IgD-negative memory B cell (primary cell): ENCODE measurements around the gene SLC2A14. TPM values are rescaled to one million over a fixed set of nuclear protein-coding genes. Genes with fewer than 3 reads are reported as not detected.
A peak's percentile ranks its signal among the peaks of the same experiment; 100 is the strongest.
"Not testable (repeated sequence)": the region's sequence is repeated elsewhere in the genome, so short reads cannot be mapped to it uniquely, and the experiment has no call there.

Experiments used
- H3K27ac Mint-ChIP-seq, 3 donors: one replicate each; pipeline ENCODE4 v1.8.0; 2020 to 2022; ENCODE audit warnings: mild to moderate bottlenecking in 3 of 3, mixed read lengths in 3 of 3, moderate library complexity in 1 of 3
- H3K27me3 Mint-ChIP-seq: one replicate; pipeline ENCODE4 v1.8.0; 2021; ENCODE audit warnings: mixed read lengths
- H3K36me3 Mint-ChIP-seq: one replicate; pipeline ENCODE4 v1.8.0; 2020; ENCODE audit warnings: mild to moderate bottlenecking, mixed read lengths
- H3K4me1 Mint-ChIP-seq, 3 donors: one replicate each; pipeline ENCODE4 v1.8.0; 2020 to 2022; ENCODE audit warnings: mixed read lengths in 3 of 3, mild to moderate bottlenecking in 1 of 3
- H3K4me3 Mint-ChIP-seq, 4 donors: one replicate each; pipeline ENCODE4 v1.8.0; 2020 to 2022; ENCODE audit warnings: mild to moderate bottlenecking in 4 of 4, mixed read lengths in 4 of 4, moderate library complexity in 3 of 4
- H3K9me3 Mint-ChIP-seq, 3 donors: one replicate each; pipeline ENCODE4 v1.8.0; 2020 to 2021; ENCODE audit warnings: mixed read lengths in 3 of 3, mild to moderate bottlenecking in 1 of 3
- polyA plus RNA-seq: library from polyadenylated mRNA; unstranded; fragments of 300-500 nt; fragmentation: Illumina TruSeq; gene quantifications from one replicate; pipeline ENCODE4 v1.2.3, GENCODE V29; 2021

Gene SLC2A14
- polyA plus RNA-seq, 1 donor from 2014 or later, result not detected

DNA sequence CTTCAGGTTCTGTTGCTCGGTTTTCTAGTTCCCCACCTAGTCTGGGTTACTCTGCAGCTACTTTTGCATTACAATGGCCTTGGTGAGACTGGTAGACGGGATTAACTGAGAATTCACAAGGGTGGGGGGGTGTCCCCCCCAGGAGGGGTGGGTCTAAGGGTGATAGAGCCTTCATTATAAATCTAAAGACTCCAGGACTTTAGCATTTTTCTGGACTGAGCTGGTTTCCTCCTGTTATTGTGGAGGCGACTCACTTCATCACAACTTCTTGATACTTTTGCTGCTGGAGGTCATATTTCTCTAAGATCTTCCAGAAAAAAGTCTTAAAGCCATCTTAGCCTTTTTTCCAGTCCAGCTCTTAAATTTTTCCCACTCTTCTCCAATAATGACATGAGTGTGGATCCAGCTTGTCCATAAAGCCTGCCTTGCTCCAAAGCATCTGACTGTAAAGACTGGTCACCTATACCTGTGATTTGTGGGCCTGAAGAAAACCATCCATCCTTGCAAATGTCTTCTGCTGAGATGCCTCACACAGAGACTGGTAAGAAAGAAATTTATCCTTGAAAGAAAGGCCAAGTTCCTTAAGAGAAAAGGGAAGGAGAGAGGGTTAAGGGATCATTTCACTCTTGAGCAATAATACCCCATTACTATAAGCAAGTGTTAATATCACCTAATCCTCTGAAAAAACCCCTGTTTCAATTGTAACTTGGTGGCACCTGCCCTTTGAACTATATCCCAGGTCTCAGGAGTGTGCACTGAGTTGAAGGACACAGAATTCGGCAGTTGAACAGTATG lies 19.7 kb upstream of the SLC2A14 start:
- Mint-ChIP-seq H3K36me3 (no peaks in the 10 kb centered on the region), H3K9me3 (no peaks in the 10 kb centered on the region), H3K27me3 (no peaks in the 10 kb centered on the region), H3K27ac (peak overlapping the region in 1 of 3 donors; percentile 47), H3K4me3 (no peak overlapping the region), H3K4me1 (peaks cover 0 to 1% (median 1%) of the 10 kb centered on the region in 3 donors)

- Mint-ChIP-seq H3K36me3 (no peaks in the 10 kb centered on the region), H3K27me3 (peaks cover 3% of the 10 kb centered on the region), H3K4me3 (no peak overlapping the region), H3K9me3 (no peaks in the 10 kb centered on the region), H3K4me1 (peaks cover 0 to 5% (median 3%) of the 10 kb centered on the region in 3 donors), H3K27ac (no peak overlapping the region)
Measured at GRCh38 chr12:7884689-7885088, 12.0 kb upstream of the SLC2A14 start.

GRCh38 chr12:7881736-7882120 lies 9.0 kb upstream of the SLC2A14 start:
- H3K36me3 Mint-ChIP-seq, H3K4me3 Mint-ChIP-seq, H3K27me3 Mint-ChIP-seq, H3K27ac Mint-ChIP-seq, H3K4me1 Mint-ChIP-seq, H3K9me3 Mint-ChIP-seq: not testable (repeated sequence)

DNA sequence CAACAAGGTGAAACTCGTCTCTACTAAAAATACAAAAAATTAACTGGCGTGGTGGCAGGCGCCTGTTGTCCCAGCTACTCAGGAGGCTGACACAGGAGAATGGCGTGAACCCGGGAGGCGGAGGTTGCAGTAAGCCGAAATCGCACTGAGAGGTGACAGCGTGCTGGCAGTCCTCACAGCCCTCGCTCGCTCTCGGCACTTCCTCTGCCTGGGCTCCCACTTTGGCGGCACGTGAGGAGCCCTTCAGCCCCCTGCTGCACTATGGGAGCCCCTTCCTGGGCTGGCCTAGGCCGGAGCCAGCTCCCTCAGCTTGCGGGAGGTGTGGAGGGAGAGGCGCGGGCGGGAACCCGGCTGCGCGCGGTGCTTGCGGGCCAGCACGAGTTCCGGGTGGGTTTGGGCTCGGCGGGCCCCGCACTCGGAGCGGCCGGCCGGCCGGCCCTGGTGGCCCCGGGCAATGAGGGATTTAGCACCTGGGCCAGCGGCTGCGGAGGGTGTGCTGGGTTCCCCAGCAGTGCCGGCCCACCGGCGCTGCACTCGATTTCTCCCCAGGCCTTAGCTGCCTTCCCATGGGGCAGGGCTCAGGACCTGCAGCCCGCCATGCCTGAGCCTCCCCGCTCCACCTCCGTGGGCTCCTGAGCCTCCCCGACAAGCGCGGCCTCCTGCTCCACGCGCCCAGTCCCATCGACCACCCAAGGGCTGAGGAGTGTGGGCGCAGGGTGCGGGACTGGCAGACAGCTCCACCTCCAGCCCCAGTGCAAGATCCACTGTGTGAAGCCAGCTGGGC lies 8.4 kb upstream of the SLC2A14 start:
- not testable (repeated sequence) for H3K27me3 Mint-ChIP-seq, H3K27ac Mint-ChIP-seq, H3K36me3 Mint-ChIP-seq, H3K4me1 Mint-ChIP-seq, H3K9me3 Mint-ChIP-seq, H3K4me3 Mint-ChIP-seq

- Mint-ChIP-seq H3K27ac (no peak overlapping the region), H3K9me3 (no peaks in the 10 kb centered on the region), H3K4me1 (no peaks in the 10 kb centered on the region), H3K4me3 (no peak overlapping the region), H3K36me3 (no peaks in the 10 kb centered on the region), H3K27me3 (peaks cover 5% of the 10 kb centered on the region)
Measured at GRCh38 chr12:7879246-7879645, 6.5 kb upstream of the SLC2A14 start.

DNA sequence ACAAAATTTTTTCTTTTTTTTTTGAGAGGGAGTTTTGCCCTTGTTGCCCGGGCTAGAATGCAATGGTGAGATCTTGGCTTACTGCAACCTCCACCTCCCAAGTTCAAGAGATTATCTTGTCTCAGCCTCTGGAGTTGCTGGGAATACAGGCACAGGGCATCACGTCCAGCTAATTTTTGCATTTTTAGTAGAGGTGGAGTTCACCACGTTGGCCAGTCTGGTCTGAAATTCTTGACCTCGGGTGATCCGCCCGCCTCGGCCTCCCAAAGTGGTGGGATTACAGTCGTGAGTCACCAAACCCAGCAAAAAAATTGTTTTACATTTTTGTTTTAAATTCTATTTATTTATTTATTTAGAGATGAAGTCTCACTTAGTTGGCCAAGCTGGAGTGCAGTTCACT lies 4.7 kb upstream of the SLC2A14 start:
- Mint-ChIP-seq H3K36me3 (no peaks in the 10 kb centered on the region), H3K27ac (no peak overlapping the region), H3K27me3 (peaks cover 13% of the 10 kb centered on the region), H3K4me1 (no peaks in the 10 kb centered on the region), H3K9me3 (no peaks in the 10 kb centered on the region), H3K4me3 (no peak overlapping the region)

DNA sequence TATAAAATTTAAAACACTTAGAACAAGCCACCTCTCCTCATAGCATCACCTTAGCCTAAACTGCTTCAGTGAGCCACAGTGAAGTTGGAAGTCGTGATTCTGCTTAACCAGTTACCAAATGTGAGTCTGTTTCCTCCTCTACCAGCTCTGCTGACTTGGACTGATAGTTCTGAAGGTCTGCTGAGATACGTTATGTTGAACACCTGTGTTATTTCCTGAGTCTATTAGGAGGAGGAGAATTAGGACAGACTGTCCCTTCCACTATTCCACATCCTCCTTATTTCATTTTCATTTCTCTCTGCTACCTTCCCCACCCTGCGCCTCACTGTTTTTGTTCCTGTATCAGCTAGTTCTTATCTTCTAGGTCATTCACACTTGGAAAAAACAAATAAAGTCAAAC lies 2.4 kb downstream of the SLC2A14 start:
- Mint-ChIP-seq H3K27me3 (peaks cover 25% of the 10 kb centered on the region), H3K36me3 (no peaks in the 10 kb centered on the region), H3K27ac (no peak overlapping the region), H3K4me3 (no peak overlapping the region), H3K9me3 (no peaks in the 10 kb centered on the region), H3K4me1 (peaks cover 0 to 3% (median 0%) of the 10 kb centered on the region in 3 donors)

DNA sequence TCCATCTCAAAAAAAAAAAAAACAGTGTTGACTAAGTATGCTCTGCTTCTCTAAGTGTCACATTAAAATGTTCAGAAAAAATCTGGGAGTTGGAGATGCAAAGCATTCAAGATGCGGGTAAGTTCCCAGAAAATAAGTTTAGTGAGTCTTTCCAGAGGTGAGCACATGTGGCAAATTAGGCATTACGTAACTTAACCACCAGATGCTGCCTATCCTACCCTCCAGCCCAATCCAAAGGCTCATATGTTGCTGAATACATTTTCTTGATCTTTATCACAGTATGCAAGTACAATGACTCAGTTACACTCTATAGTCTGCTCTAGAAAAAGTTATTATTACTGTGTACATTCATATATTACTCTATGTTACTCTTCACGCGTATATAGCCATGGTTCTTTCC lies 3.6 kb downstream of the SLC2A14 start:
- Mint-ChIP-seq H3K4me3 (no peak overlapping the region), H3K4me1 (peaks cover 0 to 3% (median 0%) of the 10 kb centered on the region in 3 donors), H3K9me3 (no peaks in the 10 kb centered on the region), H3K36me3 (no peaks in the 10 kb centered on the region), H3K27ac (no peak overlapping the region), H3K27me3 (peaks cover 23% of the 10 kb centered on the region)

DNA sequence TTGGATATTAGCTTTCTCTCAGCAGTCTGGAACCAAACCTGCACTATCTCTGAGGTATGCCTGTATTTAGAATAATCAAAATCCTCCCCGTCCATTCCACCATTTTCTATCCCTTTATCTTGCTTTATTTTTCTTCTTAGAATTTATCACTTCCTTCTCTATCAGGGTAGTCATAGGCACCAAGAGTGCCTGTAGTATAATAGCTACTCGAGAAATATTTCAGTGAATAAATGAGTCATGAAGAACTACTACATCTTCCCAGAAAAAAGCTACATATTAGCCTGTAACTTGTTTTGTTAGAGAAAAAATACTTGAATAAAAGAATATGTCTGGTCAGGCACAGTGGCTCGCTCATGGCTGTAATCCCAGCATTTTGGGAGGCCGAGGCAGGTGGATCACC lies 4.3 kb downstream of the SLC2A14 start:
- Mint-ChIP-seq H3K27me3 (peaks cover 16% of the 10 kb centered on the region), H3K4me1 (peaks cover 0 to 3% (median 0%) of the 10 kb centered on the region in 3 donors), H3K36me3 (no peaks in the 10 kb centered on the region), H3K27ac (no peak overlapping the region), H3K4me3 (no peak overlapping the region), H3K9me3 (no peaks in the 10 kb centered on the region)

DNA sequence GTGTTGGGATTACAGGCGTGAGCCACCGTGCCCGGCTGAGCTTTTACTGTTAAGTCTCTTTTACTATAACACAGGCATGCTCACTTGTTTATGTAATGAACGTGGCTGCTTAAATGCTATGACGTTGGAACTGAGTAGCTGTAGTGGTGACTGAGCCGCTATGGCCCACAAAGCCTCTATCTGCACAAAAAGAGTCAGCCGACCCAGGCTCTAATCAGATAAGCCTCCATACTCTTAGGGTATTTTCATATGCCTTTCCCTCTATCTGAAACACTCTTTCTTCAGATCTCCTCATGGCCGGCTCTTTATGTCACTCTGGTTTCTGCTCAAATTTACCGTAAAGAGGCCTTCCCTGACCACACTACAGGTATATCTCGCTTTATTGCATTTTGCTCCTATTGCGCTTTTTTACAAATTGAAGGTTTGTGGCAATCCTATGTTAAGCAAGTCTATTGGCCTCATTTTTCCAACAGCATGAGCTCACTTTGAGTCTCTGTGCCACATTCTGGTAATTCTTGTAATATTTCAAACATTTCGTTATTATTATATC lies 8.0 kb downstream of the SLC2A14 start:
- no peaks in the 10 kb centered on the region for H3K36me3 Mint-ChIP-seq
- peaks cover 3% of the 10 kb centered on the region for H3K27me3 Mint-ChIP-seq
- no peak overlapping the region for H3K4me3 Mint-ChIP-seq
- H3K27ac Mint-ChIP-seq, result no peak overlapping the region
- peaks cover 0 to 3% (median 2%) of the 10 kb centered on the region in 3 donors for H3K4me1 Mint-ChIP-seq
- no peaks in the 10 kb centered on the region for H3K9me3 Mint-ChIP-seq

- H3K27ac Mint-ChIP-seq, H3K36me3 Mint-ChIP-seq, H3K9me3 Mint-ChIP-seq, H3K4me1 Mint-ChIP-seq, H3K27me3 Mint-ChIP-seq: not testable (repeated sequence)
- H3K4me3 Mint-ChIP-seq, result peak overlapping the region; percentile 13 to 82 (median 44)
Measured at GRCh38 chr12:7862814-7863348, 9.8 kb downstream of the SLC2A14 start.

- H3K27ac Mint-ChIP-seq, H3K4me3 Mint-ChIP-seq, H3K36me3 Mint-ChIP-seq, H3K27me3 Mint-ChIP-seq, H3K4me1 Mint-ChIP-seq, H3K9me3 Mint-ChIP-seq: not testable (repeated sequence)
Measured at GRCh38 chr12:7862301-7862700, 10.4 kb downstream of the SLC2A14 start.

- Mint-ChIP-seq H3K36me3 (peaks cover 4% of the 10 kb centered on the region), H3K4me1 (peaks cover 0 to 2% (median 0%) of the 10 kb centered on the region in 3 donors), H3K9me3 (no peaks in the 10 kb centered on the region), H3K27ac (no peak overlapping the region), H3K27me3 (no peaks in the 10 kb centered on the region), H3K4me3 (no peak overlapping the region)
Measured at GRCh38 chr12:7859552-7859951, 13.2 kb downstream of the SLC2A14 start.

DNA sequence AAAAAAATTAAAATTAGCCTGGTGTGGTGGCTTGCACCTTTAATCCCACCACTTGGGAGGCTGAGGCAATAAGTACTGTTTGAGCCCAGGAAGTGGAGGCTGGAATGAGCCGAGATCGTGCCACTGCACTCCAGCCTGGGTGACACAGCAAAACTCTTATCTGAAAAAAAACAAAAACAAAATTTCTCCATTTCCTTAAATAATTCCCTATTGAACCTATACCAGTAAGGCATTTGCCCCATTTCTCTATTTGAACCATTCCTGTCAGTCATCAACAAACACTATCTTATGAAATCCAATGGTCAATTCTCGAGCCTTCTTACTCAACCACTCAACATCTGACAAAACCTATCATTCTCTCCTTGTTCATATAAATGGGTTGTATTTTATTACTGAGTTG lies 14.7 kb downstream of the SLC2A14 start:
- peaks cover 4% of the 10 kb centered on the region for H3K36me3 Mint-ChIP-seq
- no peak overlapping the region for H3K27ac Mint-ChIP-seq
- no peaks in the 10 kb centered on the region for H3K9me3 Mint-ChIP-seq
- H3K27me3 Mint-ChIP-seq, result peaks cover 3% of the 10 kb centered on the region
- peaks cover 0 to 2% (median 0%) of the 10 kb centered on the region in 3 donors for H3K4me1 Mint-ChIP-seq
- no peak overlapping the region for H3K4me3 Mint-ChIP-seq

- peaks cover 0 to 2% (median 0%) of the 10 kb centered on the region in 3 donors for H3K4me1 Mint-ChIP-seq
- peaks cover 8% of the 10 kb centered on the region for H3K27me3 Mint-ChIP-seq
- no peak overlapping the region for H3K4me3 Mint-ChIP-seq
- H3K27ac Mint-ChIP-seq, result no peak overlapping the region
- H3K36me3 Mint-ChIP-seq, result peaks cover 4% of the 10 kb centered on the region
- no peaks in the 10 kb centered on the region for H3K9me3 Mint-ChIP-seq
Measured at GRCh38 chr12:7856516-7856915, 16.2 kb downstream of the SLC2A14 start.
